ENCODE results near the gene FAM229B.

DNA sequence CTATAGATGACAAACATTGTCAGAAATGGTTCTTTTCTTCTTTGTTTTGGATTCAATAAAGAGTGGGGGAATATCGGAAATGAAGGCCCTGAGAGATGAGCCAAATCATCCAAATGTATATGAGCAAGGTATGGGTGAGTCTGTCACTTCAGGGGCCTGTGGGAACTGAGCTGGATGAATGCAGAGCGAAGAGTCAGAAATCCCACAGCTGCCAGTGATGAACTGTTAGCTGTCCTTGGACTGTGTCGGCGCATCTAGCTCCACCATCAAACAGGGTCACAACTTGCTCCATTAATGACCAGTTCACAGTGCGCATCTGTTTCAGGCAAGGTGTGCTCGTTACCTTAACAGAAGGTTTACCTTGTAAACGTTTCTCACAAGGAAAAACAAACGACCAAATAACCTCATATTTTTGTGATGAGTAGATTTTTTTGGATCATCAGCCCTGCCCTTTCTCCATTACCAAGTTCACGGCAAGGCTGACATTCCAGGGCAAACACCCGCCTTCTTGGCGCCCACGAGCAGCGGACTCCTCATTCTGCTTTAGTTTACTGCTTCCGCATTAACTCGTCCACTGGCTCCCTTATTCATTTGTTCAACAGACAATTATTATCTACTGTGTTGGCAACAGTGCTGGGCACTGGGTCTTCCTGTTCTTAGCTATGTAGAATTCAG is 48.5 kb upstream of the FAM229B start:
- no peak for TF ChIP-seq POLR2A (IDR thresholded peaks at IDR 0.05)
- TF ChIP-seq, protein P1, sequence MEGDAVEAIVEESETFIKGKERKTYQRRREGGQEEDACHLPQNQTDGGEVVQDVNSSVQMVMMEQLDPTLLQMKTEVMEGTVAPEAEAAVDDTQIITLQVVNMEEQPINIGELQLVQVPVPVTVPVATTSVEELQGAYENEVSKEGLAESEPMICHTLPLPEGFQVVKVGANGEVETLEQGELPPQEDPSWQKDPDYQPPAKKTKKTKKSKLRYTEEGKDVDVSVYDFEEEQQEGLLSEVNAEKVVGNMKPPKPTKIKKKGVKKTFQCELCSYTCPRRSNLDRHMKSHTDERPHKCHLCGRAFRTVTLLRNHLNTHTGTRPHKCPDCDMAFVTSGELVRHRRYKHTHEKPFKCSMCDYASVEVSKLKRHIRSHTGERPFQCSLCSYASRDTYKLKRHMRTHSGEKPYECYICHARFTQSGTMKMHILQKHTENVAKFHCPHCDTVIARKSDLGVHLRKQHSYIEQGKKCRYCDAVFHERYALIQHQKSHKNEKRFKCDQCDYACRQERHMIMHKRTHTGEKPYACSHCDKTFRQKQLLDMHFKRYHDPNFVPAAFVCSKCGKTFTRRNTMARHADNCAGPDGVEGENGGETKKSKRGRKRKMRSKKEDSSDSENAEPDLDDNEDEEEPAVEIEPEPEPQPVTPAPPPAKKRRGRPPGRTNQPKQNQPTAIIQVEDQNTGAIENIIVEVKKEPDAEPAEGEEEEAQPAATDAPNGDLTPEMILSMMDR (IDR thresholded peaks at IDR 0.05) = no peak

All from body of pancreas (tissue), 4 donors.